Thyroid gland (tissue), 4 donors: ENCODE results near the gene SYT3. TPM values are rescaled to one million over a fixed set of nuclear protein-coding genes. Genes with fewer than 3 reads are reported as not detected.

Experiments
- DNase-seq, 2 donors: peaks; one replicate each; pipeline ENCODE4 v3.0.0-alpha.2; 2019
- H3K27ac ChIP-seq, 3 donors: fragments of 200-600 bp; sonication (generic); 1 replicate in 2 of 3; 2 replicates in 1 of 3; pipeline ENCODE4 v1.5.1; 2016 to 2019; ENCODE audit warnings: mild to moderate bottlenecking in 1 of 3, moderate library complexity in 1 of 3
- H3K27me3 ChIP-seq: fragments of 200-600 bp; sonication (generic); one replicate; pipeline ENCODE4 v1.5.1; 2019
- H3K36me3 ChIP-seq, 2 donors: fragments of 200-600 bp; sonication (generic); one replicate each; pipeline ENCODE4 v1.5.1; 2016 to 2019
- H3K4me1 ChIP-seq, 2 donors: fragments of 200-600 bp; sonication (generic); one replicate each; pipeline ENCODE4 v1.5.1; 2017 to 2019
- H3K4me3 ChIP-seq, 3 donors: fragments of 200-600 bp; sonication (generic); replicated peaks in 1 of 3; 1 replicate in 2 of 3; 2 replicates in 1 of 3; pipeline ENCODE4 v1.5.1; 2016; ENCODE audit warnings: mild to moderate bottlenecking in 1 of 3
- H3K9me3 ChIP-seq: fragments of 200-600 bp; sonication (generic); one replicate; pipeline ENCODE4 v1.5.1; 2017
- CTCF ChIP-seq, 6 experiments: fragments of 200-600 bp in 3 of 6; fragments of 450-650 bp in 3 of 6; sonication (generic) in 3 of 6; IDR thresholded peaks; one replicate each; pipeline ENCODE4 v1.5.1; 2016 to 2019; ENCODE audit warnings: antibody characterized with exemption in 6 of 6, mild to moderate bottlenecking in 2 of 6, inconsistent platforms in 1 of 6, moderate library complexity in 1 of 6
- POLR2A ChIP-seq, 2 donors: fragments of 450-650 bp; IDR thresholded peaks; one replicate each; pipeline ENCODE4 v1.6.1; 2017; ENCODE audit warnings: antibody characterized with exemption in 2 of 2, mild to moderate bottlenecking in 2 of 2, moderate library complexity in 1 of 2
- WGBS, 2 donors: methylation state at CpG; one replicate each; pipeline ENCODE4 v1.1.5; 2017; 5-methylcytosine and 5-hydroxymethylcytosine counted together
- intact Hi-C: fragments of 100-400 bp; cut with DNase I; formaldehyde crosslinking; loops from one replicate; pipeline ENCODE4 v1.15.1; 2023
- total RNA-seq, 4 donors: library from RNA; depleted of rRNA; stranded (reverse); fragments of >200 nt; gene quantifications; one replicate each; pipeline ENCODE4 v1.2.3, GENCODE V29; 2016

Gene SYT3
- total RNA-seq, 4 donors from 2014 or later, result 0.67 to 1.4 (median 1.3) TPM; not detected in 1

GRCh38 chr19:50669302-50670101 lies 29.8 kb upstream of the SYT3 start:
- no peak overlapping the region for H3K27ac ChIP-seq
- H3K9me3 ChIP-seq, result no peaks in the 10 kb centered on the region
- H3K36me3 ChIP-seq, result no peaks in the 10 kb centered on the region
- peak in 1 of 2 donors; percentile 16 for DNase-seq
- peaks cover 32% of the 10 kb centered on the region for H3K27me3 ChIP-seq
- intact Hi-C loops, result no loop called here
- TF ChIP-seq CTCF (IDR thresholded peaks at IDR 0.05) (peak; percentile 21 to 68 (median 49)), POLR2A (IDR thresholded peaks at IDR 0.05) (no peak)
- peaks cover 0 to 14% of the 10 kb centered on the region in 2 donors for H3K4me1 ChIP-seq
- H3K4me3 ChIP-seq, result no peak overlapping the region
- WGBS, 2 donors, result 43 to 44% methylated on average over 23 of the region's 23 CpGs

GRCh38 chr19:50668879-50669278 lies 29.2 kb upstream of the SYT3 start:
- no peak overlapping the region for H3K27ac ChIP-seq
- TF ChIP-seq CTCF (IDR thresholded peaks at IDR 0.05) (no peak), POLR2A (IDR thresholded peaks at IDR 0.05) (no peak)
- H3K27me3 ChIP-seq, result peaks cover 32% of the 10 kb centered on the region

GRCh38 chr19:50668416-50668815 lies 28.7 kb upstream of the SYT3 start:
- TF ChIP-seq CTCF (IDR thresholded peaks at IDR 0.05) (no peak), POLR2A (IDR thresholded peaks at IDR 0.05) (no peak)
- Histone ChIP-seq H3K4me1 (peaks cover 0 to 14% of the 10 kb centered on the region in 2 donors), H3K9me3 (no peaks in the 10 kb centered on the region), H3K4me3 (no peak overlapping the region), H3K27me3 (peaks cover 32% of the 10 kb centered on the region), H3K27ac (no peak overlapping the region), H3K36me3 (no peaks in the 10 kb centered on the region)
- DNase-seq, result no peak
- intact Hi-C loops, result no loop called here
- no CpG with 5 or more reads among the region's 49 CpGs for WGBS, 2 donors

More at GRCh38 chr19:50668879-50669278, 29.2 kb upstream of the SYT3 start:
- no peaks in the 10 kb centered on the region for H3K36me3 ChIP-seq
- H3K4me1 ChIP-seq, result peaks cover 0 to 14% of the 10 kb centered on the region in 2 donors
- no peak for DNase-seq
- no peaks in the 10 kb centered on the region for H3K9me3 ChIP-seq
- no peak overlapping the region for H3K4me3 ChIP-seq
- intact Hi-C loops, result no loop called here
- WGBS, 2 donors, result 41 to 47% methylated on average over 14 to 16 of the region's 20 CpGs

GRCh38 chr19:50667759-50668231 lies 28.1 kb upstream of the SYT3 start:
- DNase-seq, result no peak
- TF ChIP-seq POLR2A (IDR thresholded peaks at IDR 0.05) (no peak), CTCF (IDR thresholded peaks at IDR 0.05) (no peak)
- no peak overlapping the region for H3K27ac ChIP-seq
- H3K9me3 ChIP-seq, result no peaks in the 10 kb centered on the region
- H3K4me3 ChIP-seq, result no peak overlapping the region
- no peaks in the 10 kb centered on the region for H3K36me3 ChIP-seq
- intact Hi-C loops, result no loop called here
- H3K27me3 ChIP-seq, result peaks cover 32% of the 10 kb centered on the region
- peaks cover 0 to 14% of the 10 kb centered on the region in 2 donors for H3K4me1 ChIP-seq
- WGBS, 2 donors, result no CpG with 5 or more reads among the region's 58 CpGs

GRCh38 chr19:50667177-50667758 lies 27.6 kb upstream of the SYT3 start:
- DNase-seq, result no peak
- TF ChIP-seq CTCF (IDR thresholded peaks at IDR 0.05) (no peak), POLR2A (IDR thresholded peaks at IDR 0.05) (no peak)
- H3K4me3 ChIP-seq, result no peak overlapping the region
- H3K27me3 ChIP-seq, result peaks cover 32% of the 10 kb centered on the region
- H3K4me1 ChIP-seq, result peaks cover 0 to 14% of the 10 kb centered on the region in 2 donors
- H3K9me3 ChIP-seq, result no peaks in the 10 kb centered on the region
- intact Hi-C loops, result no loop called here
- H3K36me3 ChIP-seq, result no peaks in the 10 kb centered on the region
- H3K27ac ChIP-seq, result no peak overlapping the region
- WGBS, 2 donors, result 4 to 12% methylated on average over 11 to 26 of the region's 56 CpGs
